ENCODE results near the gene RNF26. TPM values are rescaled to one million over a fixed set of nuclear protein-coding genes. Genes with fewer than 3 reads are reported as not detected.

The RNF26 gene
- total RNA-seq, 1 donor from 2014 or later: 27.9 TPM

DNA sequence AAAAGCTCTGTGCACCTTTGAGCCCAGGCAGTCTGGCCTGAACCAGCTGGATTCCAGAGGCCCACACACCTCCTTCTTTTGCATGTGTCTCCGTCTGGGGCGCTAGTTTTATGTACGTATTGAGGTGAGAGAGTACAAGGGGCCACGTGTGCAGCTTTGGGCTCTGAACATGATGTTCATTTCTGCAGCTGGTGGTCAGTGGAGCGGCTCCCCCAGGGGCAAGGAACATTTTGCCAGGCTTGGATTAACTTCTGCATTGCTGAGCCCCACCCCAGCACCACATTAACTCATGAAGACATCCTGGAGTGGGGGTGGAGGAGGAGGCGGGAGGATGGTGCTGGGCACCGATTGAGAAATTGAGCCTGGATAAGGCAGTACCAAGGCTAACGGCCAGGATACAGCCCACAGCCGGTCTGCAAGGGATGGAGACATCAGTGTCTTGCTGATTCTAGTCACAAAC, 33.4 kb downstream of the RNF26 start:
- peaks cover 47% of the 10 kb centered on the region for H3K27me3 Mint-ChIP-seq (ENCODE audit: insufficient read depth)
- no peaks in the 10 kb centered on the region for H3K9me3 Mint-ChIP-seq
- H3K4me3 Mint-ChIP-seq: no peak overlapping the region
- H3K4me1 Mint-ChIP-seq (ENCODE audit: low read depth): peaks cover 8% of the 10 kb centered on the region
- intact Hi-C loops (cut with micrococcal nuclease): loop anchor here (10.0 kb wide), 1 partner anchor 357 kb away; the partner anchor contains the start of gene NECTIN1
- DNase-seq (ENCODE audit: low spot score): no peak
- H3K27ac Mint-ChIP-seq: no peak overlapping the region
- H3K36me3 Mint-ChIP-seq (ENCODE audit: low read depth): no peaks in the 10 kb centered on the region

DNA sequence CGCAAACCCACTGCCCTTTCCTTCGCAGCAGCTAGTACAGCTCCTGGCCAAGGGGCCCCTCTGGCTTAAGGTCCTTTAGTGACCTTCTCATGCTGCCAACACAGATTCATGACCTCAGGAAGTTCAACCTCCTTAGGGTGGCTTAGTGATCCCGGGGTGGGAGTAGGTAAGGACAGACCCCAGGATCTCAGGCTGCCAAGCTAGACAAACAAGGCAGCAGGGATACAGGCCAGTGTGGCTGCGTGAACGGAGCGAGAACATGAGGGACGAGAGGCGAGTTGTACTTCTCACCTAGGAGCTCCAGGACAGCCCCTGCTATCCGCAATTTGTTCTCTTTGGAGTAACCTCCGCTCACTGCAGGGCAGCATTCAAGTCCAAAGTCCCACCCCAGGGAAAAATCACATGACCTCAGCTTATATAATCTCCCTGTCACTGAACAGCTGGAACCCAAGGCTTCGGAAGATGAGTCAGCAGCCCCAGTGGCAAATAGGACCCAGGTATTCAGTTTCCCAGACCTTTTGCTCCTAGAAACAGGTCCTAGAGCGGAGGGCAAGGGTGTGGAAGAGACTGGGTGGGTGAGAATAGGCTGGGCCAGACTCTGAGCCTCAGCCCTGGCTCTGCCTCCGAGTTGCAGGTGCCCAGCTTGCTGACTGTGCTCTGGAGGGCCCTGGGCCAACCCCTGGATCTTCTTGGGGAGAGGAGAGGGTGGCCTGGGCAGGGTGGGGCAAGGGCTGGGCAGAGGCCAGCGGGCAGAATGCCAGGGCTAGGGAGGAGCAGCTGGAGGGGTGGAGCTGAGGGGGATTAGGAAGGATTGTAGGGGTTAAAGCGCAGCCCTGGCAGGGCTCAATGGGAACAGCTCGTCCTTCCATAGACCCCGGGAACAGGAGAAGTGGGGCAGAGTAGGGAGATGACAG, 34.1 kb downstream of the RNF26 start:
- peaks cover 41% of the 10 kb centered on the region for H3K27me3 Mint-ChIP-seq (ENCODE audit: insufficient read depth)
- no peaks in the 10 kb centered on the region for H3K36me3 Mint-ChIP-seq (ENCODE audit: low read depth)
- no peak overlapping the region for H3K4me3 Mint-ChIP-seq
- H3K27ac Mint-ChIP-seq: no peak overlapping the region
- intact Hi-C loops (cut with micrococcal nuclease): loop anchor here (10.0 kb wide), 1 partner anchor 356 kb away; the partner anchor contains the start of gene NECTIN1
- peaks cover 8% of the 10 kb centered on the region for H3K4me1 Mint-ChIP-seq (ENCODE audit: low read depth)
- DNase-seq (ENCODE audit: low spot score): no peak
- H3K9me3 Mint-ChIP-seq: no peaks in the 10 kb centered on the region

DNA sequence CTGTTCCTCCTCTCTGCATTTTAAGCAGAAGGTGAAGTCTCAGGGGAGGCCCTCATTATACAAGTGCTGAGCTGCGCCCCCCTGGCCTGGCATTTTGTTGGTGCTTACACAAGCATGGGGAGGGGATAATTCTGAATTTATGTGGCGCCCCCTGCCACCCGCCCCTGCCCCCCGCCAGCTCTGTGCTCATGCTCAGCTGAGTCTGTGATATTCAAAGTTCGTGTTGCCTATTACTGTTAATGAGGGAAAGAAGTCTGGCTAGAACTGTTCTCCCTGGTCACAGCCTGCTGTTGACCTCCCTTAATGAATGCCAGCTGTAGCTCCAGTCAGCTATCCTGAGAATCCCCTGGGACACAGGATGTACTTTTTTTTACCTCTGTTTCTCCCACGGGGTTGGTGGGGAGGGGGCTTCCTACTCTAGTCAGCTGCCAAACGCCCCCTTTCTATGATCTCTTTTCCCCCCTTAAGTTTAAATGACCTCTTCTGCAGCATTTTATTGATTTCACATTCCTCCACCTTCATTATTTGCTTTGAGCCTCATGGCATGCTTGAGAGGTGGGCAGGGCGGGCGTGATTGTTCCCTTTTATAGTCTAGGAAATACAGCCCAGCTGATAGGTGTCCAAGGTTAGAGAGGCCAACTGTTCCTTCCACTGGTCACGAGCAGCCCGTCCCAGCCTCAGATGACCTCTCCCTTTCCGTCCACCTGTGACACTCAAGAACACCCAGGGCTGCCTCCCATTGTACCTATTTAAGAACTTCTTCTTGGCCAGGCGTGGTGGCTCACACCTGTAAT, 35.0 kb downstream of the RNF26 start:
- Mint-ChIP-seq H3K27me3 (ENCODE audit: insufficient read depth) (peaks cover 39% of the 10 kb centered on the region), H3K9me3 (no peaks in the 10 kb centered on the region), H3K27ac (no peak overlapping the region), H3K36me3 (ENCODE audit: low read depth) (no peaks in the 10 kb centered on the region), H3K4me1 (ENCODE audit: low read depth) (peaks cover 7% of the 10 kb centered on the region), H3K4me3 (no peak overlapping the region)
- DNase-seq (ENCODE audit: low spot score): no peak
- intact Hi-C loops (cut with micrococcal nuclease): loop anchor here (10.0 kb wide), 1 partner anchor 355 kb away; the partner anchor contains the start of gene NECTIN1

DNA sequence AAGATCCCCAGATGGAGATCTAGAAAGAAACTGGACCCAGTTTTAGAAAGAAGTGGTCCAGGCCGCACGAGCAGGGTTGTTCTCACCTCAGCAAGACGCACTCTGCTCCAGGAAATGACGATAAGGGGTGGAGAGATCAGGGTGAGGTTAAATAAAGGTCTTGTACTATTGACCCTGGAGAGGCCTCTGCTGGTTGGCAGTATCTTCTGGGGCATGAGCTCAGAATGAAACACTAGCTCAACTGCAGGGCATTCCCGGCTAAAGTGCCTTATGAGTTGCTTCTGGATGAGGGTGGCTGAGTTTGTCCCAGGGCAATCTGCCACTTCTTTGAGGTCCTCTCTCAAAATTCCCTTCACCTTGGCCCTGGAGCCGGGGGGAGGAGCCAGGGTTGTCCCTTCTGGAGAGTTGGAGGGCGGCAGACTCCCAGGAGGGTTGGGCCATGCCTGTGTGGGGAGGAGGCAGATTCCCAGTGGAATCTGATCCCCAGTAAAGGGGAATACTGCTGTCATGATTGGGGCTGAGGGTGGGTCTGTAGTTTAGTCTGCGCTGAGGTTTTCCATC, 36.2 kb downstream of the RNF26 start:
- intact Hi-C loops (cut with micrococcal nuclease): no loop called here
- no peak overlapping the region for H3K27ac Mint-ChIP-seq
- H3K4me3 Mint-ChIP-seq: no peak overlapping the region
- no peaks in the 10 kb centered on the region for H3K9me3 Mint-ChIP-seq
- no peaks in the 10 kb centered on the region for H3K36me3 Mint-ChIP-seq (ENCODE audit: low read depth)
- no peaks in the 10 kb centered on the region for H3K4me1 Mint-ChIP-seq (ENCODE audit: low read depth)
- no peak for DNase-seq (ENCODE audit: low spot score)
- H3K27me3 Mint-ChIP-seq (ENCODE audit: insufficient read depth): peaks cover 27% of the 10 kb centered on the region

DNA sequence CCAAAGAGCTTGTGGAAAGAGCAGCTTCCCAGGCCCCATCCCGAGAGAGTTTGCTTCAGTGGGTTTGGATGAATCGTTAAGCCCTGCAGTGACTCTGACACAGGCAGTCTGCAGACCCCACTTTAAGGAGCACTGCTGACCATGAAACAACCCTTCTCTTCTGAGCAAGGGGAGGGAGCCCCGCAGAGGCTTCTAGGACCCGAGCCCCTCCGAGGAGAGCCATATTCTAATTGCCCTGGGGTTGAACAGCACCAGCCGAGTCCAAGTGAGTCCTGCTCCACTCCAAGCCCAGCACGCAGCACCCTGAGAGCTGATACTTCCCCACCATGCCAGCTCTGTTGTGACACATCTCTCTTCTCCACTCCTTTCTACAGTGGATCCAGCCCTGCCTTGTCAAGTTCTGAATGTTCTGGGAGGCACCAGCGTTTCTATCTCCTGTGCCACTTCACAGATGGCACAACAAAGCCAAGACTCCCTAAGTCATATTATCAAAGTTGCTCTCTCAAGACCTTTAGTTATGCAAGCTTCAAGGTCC, 36.8 kb downstream of the RNF26 start:
- H3K27me3 Mint-ChIP-seq (ENCODE audit: insufficient read depth): peaks cover 22% of the 10 kb centered on the region
- intact Hi-C loops (cut with micrococcal nuclease): no loop called here
- H3K36me3 Mint-ChIP-seq (ENCODE audit: low read depth): no peaks in the 10 kb centered on the region
- H3K9me3 Mint-ChIP-seq: no peaks in the 10 kb centered on the region
- DNase-seq (ENCODE audit: low spot score): no peak
- H3K4me3 Mint-ChIP-seq: no peak overlapping the region
- no peaks in the 10 kb centered on the region for H3K4me1 Mint-ChIP-seq (ENCODE audit: low read depth)
- H3K27ac Mint-ChIP-seq: no peak overlapping the region

DNA sequence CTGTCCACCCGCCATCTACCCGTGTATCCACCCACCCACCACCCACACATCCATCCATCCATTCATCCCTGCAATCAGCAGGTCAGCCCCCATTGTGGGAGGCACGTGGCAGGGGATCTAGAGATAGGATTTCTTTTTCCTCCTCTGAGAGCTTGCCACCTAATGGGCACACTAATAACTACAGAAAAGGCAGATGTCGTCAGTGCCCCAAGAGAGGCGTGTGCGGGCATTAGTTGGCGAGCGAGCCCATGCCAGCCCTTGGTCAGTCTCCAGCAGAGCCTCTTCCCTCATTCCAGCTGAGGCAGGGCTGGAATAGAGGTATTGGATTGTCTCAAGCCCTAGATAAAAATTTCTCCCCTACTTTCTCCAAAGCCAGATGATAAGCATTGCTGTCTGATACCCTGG, 37.5 kb downstream of the RNF26 start:
- Mint-ChIP-seq H3K9me3 (no peaks in the 10 kb centered on the region), H3K27me3 (ENCODE audit: insufficient read depth) (peaks cover 18% of the 10 kb centered on the region), H3K36me3 (ENCODE audit: low read depth) (no peaks in the 10 kb centered on the region), H3K4me3 (no peak overlapping the region), H3K27ac (no peak overlapping the region), H3K4me1 (ENCODE audit: low read depth) (no peaks in the 10 kb centered on the region)
- intact Hi-C loops (cut with micrococcal nuclease): no loop called here
- no peak for DNase-seq (ENCODE audit: low spot score)

DNA sequence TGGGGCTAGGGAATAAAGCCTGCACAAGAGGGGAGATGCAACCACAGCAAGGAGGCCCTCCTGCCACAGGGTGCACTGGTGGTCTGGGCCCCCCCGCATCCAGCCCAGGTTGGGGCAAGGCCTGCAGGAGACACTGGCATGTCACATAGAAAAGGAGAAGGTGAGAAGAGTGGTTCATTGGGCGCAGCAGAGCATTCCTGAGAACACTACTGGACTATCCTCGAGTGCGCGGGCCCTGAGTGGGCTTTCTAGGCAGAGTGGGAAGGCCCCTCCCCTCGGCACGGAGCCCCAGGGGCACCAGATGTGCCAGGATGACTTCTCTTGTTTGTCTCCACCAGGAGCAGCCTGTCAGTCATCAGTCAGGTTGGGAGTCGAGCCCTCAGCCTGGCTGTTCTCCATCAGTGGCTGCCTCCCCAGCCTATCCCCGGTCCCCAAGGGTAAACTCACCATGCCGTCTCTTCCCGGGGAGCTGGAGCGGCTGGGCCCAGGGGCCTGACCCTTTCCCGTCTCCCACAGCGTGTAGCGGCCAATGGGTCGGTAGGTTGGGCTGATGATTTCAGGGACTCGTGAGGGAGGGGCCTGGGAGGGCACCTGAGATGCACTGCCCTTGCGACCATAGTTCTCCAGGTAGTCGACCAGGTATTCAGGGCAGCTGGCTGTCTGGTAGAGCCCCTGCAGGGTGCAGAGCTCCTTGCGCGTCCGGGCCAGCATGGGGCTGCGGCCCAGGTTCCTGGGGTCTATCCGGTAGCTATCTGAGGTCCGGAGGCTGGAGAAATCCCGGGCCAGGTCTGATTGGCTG, 38.1 kb downstream of the RNF26 start:
- Mint-ChIP-seq H3K36me3 (ENCODE audit: low read depth) (no peaks in the 10 kb centered on the region), H3K27ac (no peak overlapping the region), H3K27me3 (ENCODE audit: insufficient read depth) (peaks cover 16% of the 10 kb centered on the region), H3K4me1 (ENCODE audit: low read depth) (no peaks in the 10 kb centered on the region), H3K4me3 (no peak overlapping the region), H3K9me3 (no peaks in the 10 kb centered on the region)
- intact Hi-C loops (cut with micrococcal nuclease): no loop called here
- no peak for DNase-seq (ENCODE audit: low spot score)

DNA sequence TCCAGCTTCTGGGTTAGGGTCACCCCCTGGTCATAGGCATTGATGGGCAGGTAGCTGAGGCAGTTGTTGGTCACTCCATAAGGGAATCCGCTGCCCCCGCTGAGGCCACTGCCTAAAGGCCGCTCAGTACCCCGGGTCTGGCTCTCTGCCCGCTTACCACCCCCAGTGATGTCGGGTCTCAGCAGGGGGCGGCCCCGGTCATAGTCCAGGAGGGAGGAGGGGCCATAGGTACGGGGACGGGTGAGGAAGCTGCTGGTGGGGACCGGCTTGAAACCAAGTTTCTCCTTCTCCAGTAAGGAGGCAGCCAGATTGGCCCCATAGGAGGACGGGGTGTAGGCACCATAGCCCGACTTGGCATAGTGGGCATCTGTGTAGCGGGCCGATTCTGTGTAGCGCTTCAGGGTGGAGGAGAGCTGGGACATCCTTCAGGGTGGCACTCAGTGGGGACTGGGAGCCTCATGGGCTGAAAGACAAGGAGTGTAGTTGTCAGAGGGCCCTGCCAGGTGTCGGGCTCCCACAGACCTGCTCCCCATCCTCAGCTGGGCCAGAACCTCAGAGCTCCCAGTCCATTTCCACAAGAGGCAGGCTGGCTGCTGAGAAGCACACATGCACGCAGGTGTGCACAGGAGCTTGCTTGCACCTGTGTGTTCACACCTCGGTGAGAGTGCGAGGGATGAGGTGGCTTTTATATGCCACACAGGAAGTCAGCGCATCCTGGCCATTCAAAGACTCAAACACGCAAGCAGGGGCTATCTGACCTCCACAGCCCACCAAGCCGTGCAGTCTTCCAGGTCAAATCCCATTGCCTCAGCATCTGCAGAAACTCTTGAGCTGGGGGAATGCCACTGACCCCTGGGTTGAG, 39.0 kb downstream of the RNF26 start:
- intact Hi-C loops (cut with micrococcal nuclease): no loop called here
- H3K4me1 Mint-ChIP-seq (ENCODE audit: low read depth): no peaks in the 10 kb centered on the region
- no peak overlapping the region for H3K4me3 Mint-ChIP-seq

DNA sequence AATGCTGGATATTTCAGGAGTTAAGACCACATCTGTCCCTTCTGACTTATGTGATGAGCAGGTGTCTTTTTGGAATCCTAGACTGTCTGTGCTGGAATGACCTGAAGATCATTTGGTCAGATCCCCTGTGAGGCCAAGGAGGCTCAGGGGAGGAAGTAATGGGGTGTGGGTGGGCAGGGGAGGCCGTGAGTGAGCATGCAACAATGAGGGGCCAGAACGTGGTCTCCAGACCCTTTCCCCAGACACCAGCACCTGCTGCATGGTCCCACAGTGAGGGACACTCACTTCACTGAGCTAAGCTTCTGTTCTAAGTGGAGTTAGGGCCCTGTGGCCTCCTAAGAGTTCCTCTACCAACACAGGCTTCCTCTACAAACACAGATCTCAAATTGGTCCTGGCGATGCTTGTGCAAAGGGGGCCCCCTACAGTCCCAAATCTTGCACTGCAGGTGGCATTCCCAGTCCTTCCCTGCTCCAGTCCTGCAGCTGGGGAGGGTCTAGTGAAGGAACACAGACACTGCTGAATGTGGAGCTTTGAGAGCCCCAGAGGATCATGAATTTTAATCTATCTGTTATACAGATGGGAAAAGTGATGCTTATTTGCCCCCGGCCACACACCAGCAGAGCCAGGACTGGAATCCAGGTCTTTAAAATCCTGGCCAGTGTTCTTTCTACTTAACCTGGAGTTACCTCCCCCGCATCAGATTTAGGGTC, 39.7 kb downstream of the RNF26 start:
- H3K36me3 Mint-ChIP-seq (ENCODE audit: low read depth): no peaks in the 10 kb centered on the region
- peaks cover 12% of the 10 kb centered on the region for H3K27me3 Mint-ChIP-seq (ENCODE audit: insufficient read depth)
- no peak overlapping the region for H3K27ac Mint-ChIP-seq
- DNase-seq (ENCODE audit: low spot score): no peak
- no peaks in the 10 kb centered on the region for H3K4me1 Mint-ChIP-seq (ENCODE audit: low read depth)
- intact Hi-C loops (cut with micrococcal nuclease): loop anchor here (1.0 kb wide), 1 partner anchor 18 kb away; no protein-coding TSS in a partner anchor
- no peak overlapping the region for H3K4me3 Mint-ChIP-seq
- no peaks in the 10 kb centered on the region for H3K9me3 Mint-ChIP-seq

More for the DNA sequence above, 39.0 kb downstream of the RNF26 start:
- Mint-ChIP-seq H3K27me3 (ENCODE audit: insufficient read depth) (peaks cover 12% of the 10 kb centered on the region), H3K9me3 (no peaks in the 10 kb centered on the region), H3K27ac (no peak overlapping the region), H3K36me3 (ENCODE audit: low read depth) (no peaks in the 10 kb centered on the region)
- no peak for DNase-seq (ENCODE audit: low spot score)

DNA sequence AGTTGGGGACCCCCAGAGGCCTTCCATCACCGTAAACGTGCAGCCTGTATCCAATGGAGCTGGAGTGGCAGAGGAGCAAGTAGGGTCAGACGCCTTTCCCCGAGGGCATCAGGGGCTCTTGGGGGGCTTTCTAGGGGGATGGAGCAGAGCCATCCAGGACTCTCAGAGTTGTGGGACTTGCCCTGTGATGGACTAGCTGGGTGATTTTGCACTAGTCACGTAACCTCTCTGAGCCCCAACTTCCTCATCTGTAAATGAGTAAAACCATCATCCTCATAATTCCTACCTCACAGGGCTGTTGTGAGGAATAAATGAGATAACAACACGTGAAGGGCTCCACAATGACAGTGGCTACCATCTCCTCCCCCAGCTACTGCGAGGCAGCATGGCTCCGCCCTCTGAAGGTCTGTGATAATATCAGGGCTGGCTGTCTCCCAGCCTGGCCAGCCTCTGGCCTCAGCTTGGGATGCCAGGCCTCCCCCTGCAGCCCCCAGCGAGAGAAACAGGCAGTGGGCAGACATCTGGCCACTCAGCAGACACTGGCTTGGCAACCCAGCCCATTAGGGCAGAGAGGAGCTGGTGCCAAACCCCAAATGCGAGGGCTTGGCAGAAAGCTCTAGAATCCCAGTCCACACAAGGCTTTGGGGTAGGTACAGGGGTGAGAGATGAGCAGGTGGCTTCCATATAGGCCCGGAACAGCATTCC, 40.5 kb downstream of the RNF26 start:
- Mint-ChIP-seq H3K4me1 (ENCODE audit: low read depth) (no peaks in the 10 kb centered on the region), H3K36me3 (ENCODE audit: low read depth) (no peaks in the 10 kb centered on the region), H3K27ac (no peak overlapping the region), H3K27me3 (ENCODE audit: insufficient read depth) (peaks cover 8% of the 10 kb centered on the region), H3K9me3 (no peaks in the 10 kb centered on the region), H3K4me3 (no peak overlapping the region)
- no peak for DNase-seq (ENCODE audit: low spot score)
- intact Hi-C loops (cut with micrococcal nuclease): loop anchor here (1.0 kb wide), 1 partner anchor 18 kb away; no protein-coding TSS in a partner anchor

Data from activated T-helper 1 cell treated with anti-CD3 and anti-CD28 coated beads, Interleukin-12 subunit alpha, Interleukin-12 subunit beta, Interleukin-2, Interleukin-4 antibody, amounts not matched to agents 30 ng/mL and 10 ng/mL and 1 ng/mL, durations not matched to agents 14 hours and 24 hours and 36 hours (primary cell).